HCT116 (cell line): ENCODE measurements around the gene RNF144B. TPM values are rescaled to one million over a fixed set of nuclear protein-coding genes. Genes with fewer than 3 reads are reported as not detected.

ENCODE experiments used
- ATAC-seq: fragments of 200-7000 bp; cut with Tn5 transposase; 2 replicates; pipeline ENCODE4 v1.9.1; 2020; ENCODE audit warnings: mild to moderate bottlenecking, moderate library complexity
- BruUV-seq: library from RNA; stranded (reverse); fragments of 400-500 nt; replicated peaks from 2 replicates; lab custom pipeline; 2021; lab: Mats Ljungman, UMichigan
- CTCF ChIA-PET: fragments of 300-600 bp; sonication (Branson Sonifier 250); formaldehyde crosslinking; loops from one replicate; lab custom pipeline; 2021; ENCODE audit warnings: antibody characterized with exemption; lab: Charles Lee
- POLR2A ChIA-PET: fragments of 300-600, 350-600 bp; sonication (Branson Sonifier 250); formaldehyde crosslinking; loops from one replicate; lab custom pipeline; 2021; ENCODE audit warnings: antibody characterized with exemption; lab: Charles Lee
- RAD21 ChIA-PET, 2 experiments: fragments of 300-600 bp; sonication (Branson Sonifier 250); formaldehyde crosslinking; loops; one replicate each; lab custom pipeline; 2023; ENCODE audit warnings: low total read pairs in 2 of 2; ENCODE audit not compliant: uncharacterized antibody in 2 of 2, unreplicated experiment in 2 of 2, low non-redundant PET in 1 of 2; lab: Charles Lee
- DNase-seq: peaks from one replicate; pipeline ENCODE4 v3.0.0-alpha.2; 2010; ENCODE audit warnings: low read depth, low spot score
- H2AFZ ChIP-seq: fragments of 200-600 bp; shearing (Covaris generic), sonication (generic); 2 replicates; pipeline ENCODE4 v1.6.1; 2017; ENCODE audit warnings: low read depth, mixed run types, mixed read lengths, antibody characterized with exemption, low read length; ENCODE audit not compliant: poor library complexity, severe bottlenecking
- H3K27ac ChIP-seq: 2 replicates; pipeline ENCODE4 v1.5.1; 2012; ENCODE audit warnings: low read depth, low read length
- H3K27me3 ChIP-seq: fragments of 200-600 bp; sonication (generic); 2 replicates; pipeline ENCODE4 v1.6.1; 2016; ENCODE audit warnings: mixed run types, low read length, mixed read lengths; ENCODE audit not compliant: insufficient read depth
- H3K36me3 ChIP-seq, 2 experiments: fragments of 200-500 bp in 1 of 2; fragments of 200-600 bp in 1 of 2; sonication (Bioruptor generic) in 1 of 2; sonication (generic) in 1 of 2; 2 replicates each; pipeline versions ENCODE4 v1.5.1 to v1.6.1; 2014 to 2016; ENCODE audit warnings: low read length in 2 of 2, inconsistent platforms in 1 of 2, mixed read lengths in 1 of 2, mixed run types in 1 of 2; ENCODE audit not compliant: insufficient read depth in 2 of 2, control insufficient read depth in 1 of 2
- H3K4me1 ChIP-seq, 2 experiments: fragments of 200-600 bp in 1 of 2; sonication (generic) in 1 of 2; 2 replicates each; pipeline versions ENCODE4 v1.5.1 to v1.6.1; 2012 to 2017; ENCODE audit warnings: low read length in 2 of 2, inconsistent platforms in 1 of 2, mild to moderate bottlenecking in 1 of 2, mixed read lengths in 1 of 2, mixed run types in 1 of 2, moderate library complexity in 1 of 2; ENCODE audit not compliant: insufficient read depth in 2 of 2, control insufficient read depth in 1 of 2
- H3K4me2 ChIP-seq: fragments of 200-600 bp; sonication (generic); 2 replicates; pipeline ENCODE4 v1.6.1; 2017; ENCODE audit warnings: mixed run types, low read length, mixed read lengths
- H3K4me3 ChIP-seq, 2 experiments: fragments of 200-600 bp in 1 of 2; sonication (generic) in 1 of 2; replicated peaks in 1 of 2; 2 replicates each; pipeline ENCODE4 v1.5.1; 2011 to 2016; ENCODE audit warnings: low read length in 2 of 2, control low read depth in 1 of 2, low read depth in 1 of 2, mild to moderate bottlenecking in 1 of 2, mixed read lengths in 1 of 2, mixed run types in 1 of 2
- H3K79me2 ChIP-seq: fragments of 200-600 bp; sonication (generic); 2 replicates; pipeline ENCODE4 v1.6.1; 2017; ENCODE audit warnings: mild to moderate bottlenecking, mixed run types, low read length, moderate library complexity, mixed read lengths; ENCODE audit not compliant: insufficient read depth
- H3K9ac ChIP-seq: fragments of 200-600 bp; sonication (generic); 2 replicates; pipeline ENCODE4 v1.6.1; 2016; ENCODE audit warnings: low read length, mixed read lengths
- H3K9me2 ChIP-seq: fragments of 200-600 bp; sonication (generic), shearing (Covaris generic); 2 replicates; pipeline ENCODE4 v1.6.1; 2017; ENCODE audit warnings: mixed run types, mild to moderate bottlenecking, moderate library complexity; ENCODE audit not compliant: insufficient read depth
- H3K9me3 ChIP-seq, 2 experiments: fragments of 200-500 bp in 1 of 2; fragments of 200-600 bp in 1 of 2; sonication (Bioruptor generic) in 1 of 2; sonication (generic) in 1 of 2; 2 replicates each; pipeline ENCODE4 v1.6.1; 2014 to 2017; ENCODE audit warnings: low read length in 2 of 2, mixed read lengths in 2 of 2, inconsistent platforms in 1 of 2, low read depth in 1 of 2, mild to moderate bottlenecking in 1 of 2, mixed run types in 1 of 2, moderate library complexity in 1 of 2; ENCODE audit not compliant: control insufficient read depth in 1 of 2, insufficient read depth in 1 of 2
- H4K20me1 ChIP-seq: fragments of 200-600 bp; sonication (generic), shearing (Covaris generic); 2 replicates; pipeline ENCODE4 v1.6.1; 2017; ENCODE audit warnings: mixed run types, mild to moderate bottlenecking, moderate library complexity; ENCODE audit not compliant: insufficient read depth
- CBX3 ChIP-seq: IDR thresholded peaks from 2 replicates; pipeline ENCODE4 v1.6.1; 2012; ENCODE audit warnings: low read depth
- CEBPB ChIP-seq: IDR thresholded peaks from 2 replicates; pipeline ENCODE4 v1.6.1; 2012; ENCODE audit warnings: low read depth
- CTCF ChIP-seq, 3 experiments: fragments of 200-600 bp in 1 of 3; sonication (generic) in 1 of 3; IDR thresholded peaks in 2 of 3; conservative IDR thresholded peaks in 1 of 3; 2 replicates each; pipeline ENCODE4 v1.5.1; 2012 to 2017; ENCODE audit warnings: low read depth in 2 of 3, low read length in 2 of 3, antibody characterized with exemption in 1 of 3, borderline replicate concordance in 1 of 3, control low read depth in 1 of 3, mild to moderate bottlenecking in 1 of 3, mixed read lengths in 1 of 3, mixed run types in 1 of 3, moderate library complexity in 1 of 3; ENCODE audit not compliant: insufficient read depth in 1 of 3
- ELF1 ChIP-seq: IDR thresholded peaks from 2 replicates; pipeline ENCODE4 v1.6.1; 2012; ENCODE audit warnings: low read depth, borderline replicate concordance
- EZH2 ChIP-seq: fragments of 200-600 bp; sonication (generic); IDR thresholded peaks from 2 replicates; pipeline ENCODE4 v1.6.1; 2017; ENCODE audit warnings: antibody characterized with exemption, mixed run types
- EZH2phosphoT487 ChIP-seq: fragments of 200-600 bp; IDR thresholded peaks from 2 replicates; pipeline ENCODE4 v1.6.1; 2018; ENCODE audit warnings: antibody characterized with exemption, borderline replicate concordance
- FOSL1 ChIP-seq: IDR thresholded peaks from 2 replicates; pipeline ENCODE4 v1.6.1; 2012; ENCODE audit warnings: low read depth
- JUND ChIP-seq: IDR thresholded peaks from 2 replicates; pipeline ENCODE4 v1.6.1; 2012
- MAX ChIP-seq: IDR thresholded peaks from 2 replicates; pipeline ENCODE4 v1.6.1; 2012
- POLR2A ChIP-seq: IDR thresholded peaks from 2 replicates; pipeline ENCODE4 v1.7.0; 2011; ENCODE audit warnings: borderline replicate concordance; ENCODE audit not compliant: insufficient read depth, insufficient read length; ENCODE audit errors: extremely low read depth
- POLR2AphosphoS5 ChIP-seq: IDR thresholded peaks from 2 replicates; pipeline ENCODE4 v1.6.1; 2011; ENCODE audit warnings: mild to moderate bottlenecking, low read depth, low read length, moderate library complexity
- RAD21 ChIP-seq: IDR thresholded peaks from 2 replicates; pipeline ENCODE4 v1.6.1; 2012; ENCODE audit warnings: low read depth, mild to moderate bottlenecking
- SIN3A ChIP-seq: IDR thresholded peaks from 2 replicates; pipeline ENCODE4 v1.6.1; 2012; ENCODE audit warnings: low read depth
- SP1 ChIP-seq: IDR thresholded peaks from 2 replicates; pipeline ENCODE4 v1.6.1; 2012; ENCODE audit warnings: low read depth
- SRF ChIP-seq: IDR thresholded peaks from 2 replicates; pipeline ENCODE4 v1.6.1; 2012; ENCODE audit warnings: low read depth
- TCF7L2 ChIP-seq: IDR thresholded peaks from 2 replicates; pipeline ENCODE4 v1.7.0; 2011; ENCODE audit warnings: borderline replicate concordance, inconsistent platforms; ENCODE audit not compliant: insufficient read depth, insufficient read length; ENCODE audit errors: extremely low read depth
- YY1 ChIP-seq: IDR thresholded peaks from 2 replicates; pipeline ENCODE4 v1.6.1; 2011; ENCODE audit warnings: low read length, low read depth, moderate library complexity, mild to moderate bottlenecking; ENCODE audit not compliant: insufficient replicate concordance; ENCODE audit errors: extremely low read depth
- ZFX ChIP-seq: fragments of 450-650 bp; IDR thresholded peaks from 2 replicates; pipeline ENCODE4 v1.6.1; 2017
- ZNF274 ChIP-seq: fragments of 200-500 bp; sonication (Bioruptor generic); IDR thresholded peaks from 2 replicates; pipeline ENCODE4 v1.6.1; 2014; ENCODE audit warnings: mild to moderate bottlenecking, low read depth, low read length, inconsistent platforms
- intact Hi-C: fragments of 100-400 bp; cut with micrococcal nuclease; formaldehyde crosslinking; loops from 2 replicates; pipeline ENCODE4 v1.10.0; 2022
- total RNA-seq: library from RNA; stranded (reverse); gene quantifications from one replicate; pipeline ENCODE4 v1.2.1, GENCODE V29; 2021; ENCODE audit not compliant: unreplicated experiment

The RNF144B gene
- total RNA-seq, 1 experiment from 2014 or later = 2.1 TPM

- no peaks in the 10 kb centered on the region for H3K9me3 ChIP-seq
- no TSS peak for BruUV-seq
- ATAC-seq (no peak), DNase-seq (no peak)
- no peak overlapping the region for H3K4me2 ChIP-seq
- intact Hi-C loops = no loop called here
- no peak overlapping the region for H3K27ac ChIP-seq
- ChIA-PET RAD21 (no interaction called here), POLR2A (no interaction called here), CTCF (no interaction called here)
- no peaks in the 10 kb centered on the region for H4K20me1 ChIP-seq
- no peak overlapping the region for H2AFZ ChIP-seq
- no peak overlapping the region for H3K4me3 ChIP-seq
- no peaks in the 10 kb centered on the region for H3K4me1 ChIP-seq
- TF ChIP-seq SRF (no peak), JUND (no peak), RAD21 (no peak), CBX3 (no peak)
- TF ChIP-seq, all 23 proteins: peak for 0
- no peaks in the 10 kb centered on the region for H3K27me3 ChIP-seq
- H3K9ac ChIP-seq = no peak overlapping the region
- H3K36me3 ChIP-seq = no peaks in the 10 kb centered on the region
- no peaks in the 10 kb centered on the region for H3K79me2 ChIP-seq
- no peaks in the 10 kb centered on the region for H3K9me2 ChIP-seq
Measured at GRCh38 chr6:18509871-18510643, 122.9 kb downstream of the RNF144B start.

GRCh38 chr6:18510644-18511033 is 123.5 kb downstream of the RNF144B start:
- no peak overlapping the region for H3K4me2 ChIP-seq
- no peak overlapping the region for H2AFZ ChIP-seq
- H3K9me2 ChIP-seq = no peaks in the 10 kb centered on the region
- no peaks in the 10 kb centered on the region for H3K79me2 ChIP-seq
- ATAC-seq (no peak), DNase-seq (no peak)
- no peak overlapping the region for H3K27ac ChIP-seq
- H4K20me1 ChIP-seq = no peaks in the 10 kb centered on the region
- no peaks in the 10 kb centered on the region for H3K9me3 ChIP-seq
- H3K27me3 ChIP-seq = no peaks in the 10 kb centered on the region
- TF ChIP-seq TCF7L2 (no peak), ZNF274 (no peak), RAD21 (no peak), SRF (no peak), ZFX (no peak), SP1 (no peak), CBX3 (no peak), ELF1 (no peak), MAX (no peak), CEBPB (no peak), SIN3A (no peak), EZH2phosphoT487 (no peak), JUND (no peak), POLR2AphosphoS5 (no peak), FOSL1 (no peak), CTCF (IDR thresholded peaks at IDR 0.05 in 2 of 3, conservative IDR thresholded peaks at IDR 0.05 in 1 of 3; ENCODE audit: borderline replicate concordance in 1 of 3, insufficient read depth in 1 of 3, low read depth in 2 of 3, low read length in 2 of 3) (no peak), EZH2 (no peak), POLR2A (no peak), YY1 (no peak)
- no TSS peak for BruUV-seq
- ChIA-PET RAD21 (no interaction called here), POLR2A (no interaction called here), CTCF (no interaction called here)
- intact Hi-C loops = no loop called here
- H3K4me3 ChIP-seq = no peak overlapping the region
- H3K4me1 ChIP-seq = no peaks in the 10 kb centered on the region
- H3K36me3 ChIP-seq = no peaks in the 10 kb centered on the region
- H3K9ac ChIP-seq = no peak overlapping the region
